CD1c-positive myeloid dendritic cell (primary cell): ENCODE data around the gene SSBP2.

Source experiments
- DNase-seq: peaks from one replicate; pipeline ENCODE4 v3.0.0-alpha.2; 2016; ENCODE audit errors: extremely low spot score

The SSBP2 gene

DNA sequence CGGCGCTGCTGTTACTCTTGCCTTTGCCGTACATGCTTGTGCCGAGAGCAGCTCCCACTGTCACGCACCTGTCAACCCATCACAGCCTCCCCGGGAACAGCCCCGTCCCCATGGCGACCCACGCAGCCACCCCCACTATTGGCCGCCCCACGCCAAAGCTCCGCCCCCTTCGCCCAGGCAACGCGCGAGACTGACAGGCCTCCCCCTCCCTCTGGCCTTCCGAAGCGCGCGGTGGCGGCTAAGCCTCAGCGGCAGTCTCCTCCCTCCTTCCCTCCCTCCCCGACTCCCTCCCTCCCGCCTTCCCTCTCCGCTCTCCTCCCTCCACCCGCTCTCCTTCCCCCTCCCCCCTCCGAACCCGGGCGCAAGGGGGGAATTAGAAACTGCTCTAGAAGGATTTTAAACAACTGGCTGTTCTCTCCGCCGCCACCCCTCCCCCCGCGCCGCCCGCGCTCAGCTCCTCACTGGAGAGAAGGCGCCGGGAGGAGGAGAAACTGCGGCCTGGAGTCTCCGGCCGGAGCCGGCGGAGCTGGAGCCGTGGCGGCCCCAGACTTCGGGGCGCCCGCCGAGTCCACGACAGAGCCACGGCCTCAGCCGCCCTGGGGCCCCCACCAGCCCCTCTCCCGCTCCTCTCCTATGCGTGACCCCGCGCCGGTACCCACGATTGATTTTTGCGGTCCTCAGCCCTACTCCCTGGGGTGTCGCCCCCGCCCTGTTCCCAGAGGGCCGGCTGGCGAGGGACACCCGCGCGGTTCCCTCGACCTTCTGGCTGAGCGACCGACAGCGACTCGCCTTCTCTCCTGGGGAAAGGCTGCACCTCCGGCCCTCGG is at the start of gene SSBP2:
TSS of gene SSBP2 (minus strand) at position 89 of the 827 bp plus-strand sequence. CDS start at position 34, 55 bp downstream.
- peak; percentile 97 for DNase-seq

GRCh38 chr5:81795666-81796065 is 44.8 kb upstream of the SSBP2 start:
- no peak for DNase-seq

- DNase-seq = no peak
Observed at GRCh38 chr5:81794226-81794625, 43.3 kb upstream of the SSBP2 start.

DNA sequence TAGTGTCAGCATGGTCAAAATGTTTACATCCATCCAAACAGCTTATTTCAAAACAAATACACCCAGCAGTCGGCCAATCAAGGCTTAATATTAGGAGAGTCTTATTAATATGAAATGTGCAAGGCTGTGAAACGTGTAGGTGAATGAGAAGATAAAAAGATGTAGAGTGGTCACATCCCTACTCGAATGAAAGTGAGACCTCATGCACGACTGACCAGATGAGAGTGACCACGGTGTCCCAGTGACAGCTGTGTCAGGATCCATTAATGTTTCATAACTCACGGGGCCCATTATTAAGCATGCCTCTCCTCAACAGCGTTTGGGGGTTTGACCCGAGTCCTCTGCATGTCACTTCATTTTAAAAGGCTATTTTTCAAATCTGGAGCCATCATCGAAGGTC is 39.4 kb upstream of the SSBP2 start:
- no peak for DNase-seq

- DNase-seq = no peak
Observed at GRCh38 chr5:81789033-81789432, 38.1 kb upstream of the SSBP2 start.

- DNase-seq = no peak
Observed at GRCh38 chr5:81788329-81788728, 37.4 kb upstream of the SSBP2 start.

GRCh38 chr5:81787474-81788242 is 36.8 kb upstream of the SSBP2 start:
- DNase-seq = peak; percentile 38

- no peak for DNase-seq
Observed at GRCh38 chr5:81786991-81787390, 36.1 kb upstream of the SSBP2 start.

DNA sequence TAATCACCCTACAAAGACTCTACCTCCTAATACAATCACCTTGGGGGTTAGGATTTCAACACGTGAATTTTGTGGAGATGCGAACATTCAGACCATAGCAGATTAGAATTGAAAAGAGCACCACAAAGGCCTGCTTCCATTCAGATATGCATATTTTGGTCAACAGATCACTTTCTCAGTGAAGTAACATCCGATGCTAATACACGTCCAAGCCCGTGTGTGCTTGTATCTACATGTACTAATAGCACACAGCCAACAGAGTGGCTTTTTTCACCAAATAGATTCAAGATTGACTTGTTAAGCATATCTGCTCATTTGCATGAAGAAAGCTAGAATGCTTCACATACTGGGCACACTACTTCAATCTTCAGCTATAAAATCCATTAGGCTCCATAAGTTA is 35.6 kb upstream of the SSBP2 start:
- DNase-seq = no peak

- DNase-seq = no peak
Observed at GRCh38 chr5:81785322-81785721, 34.4 kb upstream of the SSBP2 start.

GRCh38 chr5:81783401-81783800 is 32.5 kb upstream of the SSBP2 start:
- DNase-seq = no peak

GRCh38 chr5:81782811-81783210 is 31.9 kb upstream of the SSBP2 start:
- no peak for DNase-seq

DNA sequence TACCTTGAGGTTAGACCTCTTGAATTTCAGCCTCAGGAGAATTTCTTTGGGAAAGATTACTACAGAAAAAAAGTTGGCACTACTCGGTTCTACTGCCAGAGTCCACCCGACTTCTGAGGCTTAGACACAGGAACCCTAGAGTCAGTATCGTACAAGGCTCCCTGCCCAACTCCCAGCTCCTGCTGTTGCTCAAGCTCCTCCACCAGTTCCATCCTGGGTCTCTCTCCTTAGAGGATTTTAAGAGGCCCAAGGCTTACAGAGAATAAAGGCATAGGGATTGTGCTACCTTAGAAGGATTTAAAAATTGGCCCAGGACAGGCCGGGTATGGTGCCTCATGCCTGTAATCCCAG is 29.0 kb upstream of the SSBP2 start:
- no peak for DNase-seq

GRCh38 chr5:81779125-81779915 is 28.4 kb upstream of the SSBP2 start:
- peak; percentile 44 for DNase-seq

- DNase-seq = peak; percentile 8
Observed at GRCh38 chr5:81778642-81779041, 27.7 kb upstream of the SSBP2 start.

DNA sequence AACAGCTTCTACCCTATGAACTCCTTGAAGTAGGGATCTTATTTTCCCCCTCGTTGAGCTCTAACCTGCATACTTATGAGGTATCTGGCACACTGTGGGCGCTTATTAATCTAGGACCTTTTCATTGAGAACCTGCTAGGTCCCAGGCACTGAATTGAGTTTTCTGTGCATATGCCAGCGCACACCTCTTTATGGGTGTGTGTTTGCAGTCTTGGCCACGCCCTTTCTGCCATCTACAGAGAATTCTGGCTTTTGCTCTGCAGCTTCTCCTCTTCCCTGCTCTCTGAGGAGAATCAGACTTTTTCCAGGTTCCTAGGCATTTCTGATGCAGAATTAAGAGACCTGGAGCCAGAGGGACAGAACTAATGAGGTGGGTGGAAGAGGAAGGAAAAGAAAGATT is 25.4 kb upstream of the SSBP2 start:
- no peak for DNase-seq

- DNase-seq = no peak
Observed at GRCh38 chr5:81774374-81774773, 23.5 kb upstream of the SSBP2 start.

- DNase-seq = no peak
Observed at GRCh38 chr5:81773574-81773973, 22.7 kb upstream of the SSBP2 start.

- DNase-seq = no peak
Observed at GRCh38 chr5:81773161-81773560, 22.3 kb upstream of the SSBP2 start.

GRCh38 chr5:81772488-81772887 is 21.6 kb upstream of the SSBP2 start:
- no peak for DNase-seq

GRCh38 chr5:81768935-81769452 is 18.1 kb upstream of the SSBP2 start:
- peak; percentile 58 for DNase-seq

- no peak for DNase-seq
Observed at GRCh38 chr5:81767938-81768337, 17.0 kb upstream of the SSBP2 start.
